NCI-H146 (cell line): ENCODE results near the gene CFI.
"Not testable (repeated sequence)": the region's sequence is repeated elsewhere in the genome, so short reads cannot be mapped to it uniquely, and the experiment has no call there.

Experiments used
- DNase-seq: peaks from one replicate; lab custom pipeline; 2025; lab: John Stamatoyannopoulos, UW

CFI gene

DNA sequence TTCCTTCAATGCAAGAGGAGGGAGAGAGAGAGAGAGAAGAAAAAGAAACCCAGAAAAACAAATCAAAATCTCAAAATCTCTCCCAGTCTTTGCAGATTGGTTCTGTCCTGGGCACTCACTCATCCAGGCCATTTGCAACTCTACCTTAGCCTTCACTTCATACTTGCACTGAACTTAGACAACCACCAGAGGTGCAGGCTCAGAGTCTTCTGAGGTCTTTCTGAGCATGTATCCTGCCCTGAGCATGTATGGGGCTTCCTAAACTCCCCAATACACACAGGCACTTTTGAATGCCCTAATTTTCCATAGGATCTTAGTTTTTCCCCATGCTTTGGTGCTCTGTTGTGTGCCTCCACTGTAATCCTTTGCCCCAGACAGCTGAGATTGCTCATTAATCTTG, 2.9 kb downstream of the CFI start:
- DNase-seq = no peak

DNA sequence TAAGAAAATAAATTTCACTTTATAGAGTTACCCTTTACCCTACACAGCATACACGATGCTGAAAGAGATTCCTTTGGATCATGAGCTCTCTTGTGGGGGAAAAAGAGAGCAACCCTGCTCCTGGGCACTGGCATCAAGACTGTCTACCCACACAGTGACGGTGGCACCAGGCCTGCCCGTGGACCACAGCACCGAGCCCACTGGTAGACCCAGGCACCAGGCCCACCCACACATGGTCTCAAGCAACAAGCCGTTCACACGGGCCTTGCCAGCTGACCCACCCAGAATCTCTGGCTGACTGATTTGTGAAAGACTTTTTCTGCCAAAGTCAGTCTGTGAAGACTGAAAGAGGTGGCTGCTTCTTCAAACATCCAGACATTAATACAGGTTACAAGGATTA, 6.7 kb downstream of the CFI start:
- DNase-seq = no peak

DNA sequence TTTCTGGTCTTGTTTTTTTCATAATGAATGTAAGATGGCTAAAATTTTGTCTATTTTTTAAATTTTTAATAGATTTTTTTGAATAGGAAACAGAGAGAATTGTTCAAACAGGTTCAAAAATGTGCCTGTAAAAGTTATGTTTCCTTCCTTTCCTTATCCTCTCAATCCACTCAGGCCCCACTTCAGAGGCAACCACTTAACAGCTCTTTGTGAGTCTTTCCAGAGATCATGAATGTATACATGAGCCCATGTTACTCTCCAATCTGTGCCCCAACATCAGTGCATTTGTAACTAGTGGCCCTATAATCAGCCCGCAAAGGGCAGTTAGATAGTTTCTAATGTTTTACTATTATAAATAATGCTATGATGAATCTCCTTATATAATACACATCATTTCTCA, 14.0 kb downstream of the CFI start:
- DNase-seq = no peak

DNA sequence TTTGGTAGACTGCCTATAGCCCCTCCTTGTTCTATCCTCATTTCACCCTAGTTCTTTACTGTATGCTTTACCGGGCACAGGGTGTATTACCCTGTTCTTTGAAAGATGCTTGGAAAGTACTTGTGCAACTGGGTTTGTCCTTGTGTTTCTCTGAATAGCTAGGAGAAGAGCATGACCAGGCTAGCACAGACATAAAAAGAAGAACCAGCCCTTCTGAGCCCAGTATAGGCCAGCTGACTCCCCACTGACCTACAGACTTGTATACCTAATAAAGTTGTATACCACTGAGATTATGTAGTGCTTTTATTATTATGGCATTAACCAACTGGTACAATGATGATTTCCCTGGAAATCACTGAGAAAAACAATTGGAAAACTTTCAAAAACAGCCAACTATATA, 15.0 kb downstream of the CFI start:
- no peak for DNase-seq

DNA sequence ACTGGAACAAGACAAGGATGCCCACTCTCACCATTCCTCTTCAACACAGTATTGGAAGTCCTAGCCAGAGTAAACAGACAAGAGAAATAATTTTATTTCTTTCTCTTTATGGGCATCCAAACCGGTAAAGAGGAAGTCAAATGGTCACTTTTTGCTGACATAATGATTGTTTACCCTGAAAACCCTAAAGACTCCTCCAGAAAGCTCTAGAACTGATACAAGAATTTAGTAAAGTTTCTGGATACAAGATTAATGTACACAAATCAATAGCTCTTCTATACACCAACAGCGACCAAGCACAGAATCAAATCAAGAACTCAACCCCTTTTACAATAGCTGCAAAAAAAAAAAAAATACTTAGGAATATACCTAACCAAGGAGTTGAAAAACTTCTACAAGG, 19.7 kb downstream of the CFI start:
- not testable (repeated sequence) for DNase-seq

DNA sequence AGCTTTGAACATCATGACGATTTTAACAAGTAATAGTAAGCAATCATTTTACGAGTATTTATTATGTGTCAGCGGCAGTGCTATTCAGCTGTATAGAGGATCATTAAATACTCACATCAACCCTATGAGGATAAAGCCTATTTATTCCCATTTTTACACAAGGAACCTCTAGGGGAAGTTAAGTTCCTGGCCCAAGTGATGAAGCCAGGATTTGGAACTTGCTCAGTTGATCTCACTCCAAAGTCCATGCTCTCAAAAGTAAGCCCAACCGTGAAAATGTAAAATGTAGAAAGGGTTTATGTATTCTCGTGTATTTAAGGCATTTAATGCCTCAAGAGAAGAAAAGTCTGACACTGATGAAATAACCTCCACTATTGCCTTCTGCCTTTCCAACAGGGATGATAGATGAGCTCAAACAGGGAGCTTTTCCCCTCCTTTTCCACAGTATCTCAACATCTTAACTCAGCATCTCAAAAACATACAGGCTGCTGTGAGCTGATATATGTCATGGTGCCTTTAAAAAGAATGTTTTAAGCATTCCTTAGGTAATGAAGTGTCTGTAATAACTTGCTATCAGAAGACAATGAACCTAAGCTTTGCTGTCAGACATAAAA, 36.9 kb downstream of the CFI start:
- no peak for DNase-seq

DNA sequence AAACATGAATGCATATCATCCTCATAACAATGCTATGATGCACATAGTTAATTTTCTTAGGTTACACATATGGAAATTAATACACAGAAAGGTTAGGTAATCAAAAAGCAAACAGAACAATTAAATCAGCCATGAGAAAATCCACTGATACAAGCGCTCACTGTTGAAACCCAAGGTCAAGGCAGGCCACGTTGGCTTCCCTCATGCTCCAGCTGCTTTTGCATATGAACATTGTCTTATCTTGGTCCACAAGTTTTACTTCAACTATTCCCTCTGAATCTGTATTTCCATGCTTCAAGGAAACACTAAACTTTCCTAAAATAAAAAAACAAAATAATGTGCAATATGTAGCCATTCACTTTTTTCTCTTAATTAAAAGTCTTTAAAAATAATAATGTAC, 37.4 kb downstream of the CFI start:
- DNase-seq = no peak

DNA sequence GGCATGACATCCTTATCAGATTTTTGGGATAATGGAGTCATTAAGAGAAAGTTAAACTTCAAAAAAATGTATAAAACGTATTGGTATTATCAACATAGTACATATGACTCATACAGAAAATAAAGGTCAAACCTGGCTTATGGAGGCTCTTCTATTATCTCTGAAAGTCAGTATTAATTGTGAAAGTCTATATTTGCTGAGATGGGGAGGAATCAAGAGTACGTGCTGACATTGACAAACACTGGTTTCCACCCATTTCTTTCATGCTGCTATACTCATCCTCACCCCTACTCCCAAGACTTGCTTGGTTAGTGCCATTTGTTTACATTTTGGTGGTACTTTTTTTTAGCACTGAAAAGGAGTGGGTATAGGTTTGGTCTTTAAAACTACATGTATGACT, 41.1 kb downstream of the CFI start:
- no peak for DNase-seq

DNA sequence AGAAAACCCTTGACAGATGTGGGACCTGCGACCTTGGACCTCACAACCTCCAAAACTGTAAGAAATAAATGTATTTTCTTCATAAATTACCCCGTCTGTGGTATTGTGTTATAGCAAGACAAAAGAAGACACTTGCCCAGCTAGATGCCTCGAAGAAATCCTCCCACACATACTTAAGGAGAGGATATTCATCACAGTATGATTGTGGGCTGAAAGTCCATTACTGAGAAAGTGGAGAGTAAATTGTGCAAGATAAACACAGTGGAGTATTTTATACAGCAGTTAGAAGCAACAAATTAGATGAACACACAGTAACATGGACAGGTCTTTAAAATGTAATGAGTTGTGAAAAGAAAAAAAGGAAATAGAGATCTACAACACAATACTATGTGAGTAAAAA, 46.1 kb downstream of the CFI start:
- no peak for DNase-seq

DNA sequence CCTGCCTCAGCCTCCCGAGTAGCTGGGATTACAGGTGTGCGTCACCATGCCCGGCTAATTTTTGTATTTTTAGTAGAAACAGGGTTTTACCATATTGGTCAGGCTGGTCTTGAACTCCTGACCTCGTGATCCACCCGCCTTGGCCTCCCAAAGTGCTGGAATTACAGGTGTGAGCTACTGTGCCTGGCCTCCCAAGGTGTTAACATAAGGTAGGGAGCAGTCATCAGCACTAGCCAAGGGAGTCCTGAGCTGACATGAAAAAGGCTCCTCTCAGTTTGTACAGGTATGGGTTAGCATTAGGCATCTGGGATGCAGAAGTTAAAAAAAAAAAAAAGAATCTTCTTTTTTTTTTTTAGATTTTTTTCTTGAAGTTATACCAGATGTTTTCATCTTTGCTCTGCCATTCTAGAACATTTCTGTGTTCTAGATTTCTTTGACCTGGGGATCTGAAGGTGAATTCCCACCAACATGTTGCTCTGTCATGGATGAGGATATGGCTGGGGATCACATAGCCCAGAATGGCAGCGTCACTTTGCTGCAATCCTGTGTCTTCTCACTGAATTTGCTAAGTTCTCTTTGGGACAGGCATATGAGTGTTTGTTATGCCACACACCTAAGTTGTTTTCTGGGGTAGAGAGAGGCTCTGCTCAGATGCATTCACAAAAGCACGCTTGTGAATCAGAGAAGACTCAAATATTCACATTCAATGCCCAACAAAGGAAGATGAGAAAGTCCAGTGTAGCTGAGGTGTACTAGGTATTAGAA, 47.5 kb downstream of the CFI start:
- no peak for DNase-seq

DNA sequence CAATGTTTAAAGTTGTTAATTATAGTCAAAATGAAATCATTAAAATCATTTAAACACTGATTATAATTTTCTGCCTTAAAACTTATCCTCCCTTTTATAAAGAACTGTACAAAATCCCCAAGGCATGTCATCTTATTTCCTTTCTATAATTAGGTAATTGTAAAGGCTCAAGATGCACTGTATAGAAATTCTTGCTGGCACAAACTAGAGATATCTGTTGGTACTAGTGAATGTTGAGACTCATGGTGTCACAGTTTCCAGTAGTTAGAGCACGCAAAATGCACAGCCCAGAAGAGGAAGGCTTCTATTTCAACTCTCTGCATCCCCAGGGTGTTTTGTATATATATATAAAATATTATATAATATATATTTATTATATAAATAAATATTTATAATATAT, 49.3 kb downstream of the CFI start:
- DNase-seq = no peak

DNA sequence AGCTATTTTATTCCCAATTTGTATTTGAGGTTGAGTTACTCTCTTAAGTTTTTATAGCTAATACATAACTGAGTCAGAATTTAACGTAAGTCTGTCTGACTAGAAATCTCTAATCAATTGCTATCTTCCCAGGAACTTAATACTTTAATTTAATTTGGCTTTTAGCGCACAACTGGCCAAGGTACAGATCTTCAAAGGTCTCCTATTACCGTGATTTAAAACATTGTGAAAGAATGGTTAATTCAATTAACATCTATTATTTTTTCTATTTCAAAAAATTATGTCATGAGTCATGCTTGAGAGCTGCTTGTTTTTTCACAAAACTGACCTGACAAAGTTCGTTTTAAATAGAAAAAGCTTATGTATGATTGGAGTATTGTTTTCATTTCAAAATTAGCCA, 49.9 kb downstream of the CFI start:
- DNase-seq = no peak

DNA sequence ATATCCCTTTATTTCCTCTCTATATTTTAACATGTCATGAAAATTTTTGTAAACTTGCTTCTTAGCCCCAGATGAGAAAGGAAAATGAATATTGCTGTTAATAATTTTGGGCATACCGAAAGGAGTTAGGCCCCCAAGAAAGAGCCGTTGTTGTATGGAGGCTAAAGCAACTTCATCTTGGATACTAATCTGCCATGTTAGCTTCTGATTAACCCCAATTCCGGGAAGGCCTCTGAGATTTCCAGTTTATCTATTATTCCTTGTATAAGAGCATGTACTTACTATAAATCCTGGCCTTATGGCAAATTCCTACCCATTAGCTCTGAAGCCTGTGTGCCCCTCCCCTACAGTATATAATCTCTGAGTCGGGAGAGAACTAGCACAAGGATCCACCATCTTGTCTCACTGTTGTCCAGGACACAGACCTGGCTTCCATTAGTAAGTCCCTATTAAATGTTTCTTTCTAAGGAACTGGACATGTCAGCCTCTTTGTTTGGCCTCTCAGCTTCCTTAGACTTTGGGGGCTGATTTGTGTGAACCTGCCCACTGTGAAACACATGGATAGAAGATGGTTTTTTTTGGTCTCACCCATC, 51.1 kb downstream of the CFI start:
- DNase-seq = no peak

DNA sequence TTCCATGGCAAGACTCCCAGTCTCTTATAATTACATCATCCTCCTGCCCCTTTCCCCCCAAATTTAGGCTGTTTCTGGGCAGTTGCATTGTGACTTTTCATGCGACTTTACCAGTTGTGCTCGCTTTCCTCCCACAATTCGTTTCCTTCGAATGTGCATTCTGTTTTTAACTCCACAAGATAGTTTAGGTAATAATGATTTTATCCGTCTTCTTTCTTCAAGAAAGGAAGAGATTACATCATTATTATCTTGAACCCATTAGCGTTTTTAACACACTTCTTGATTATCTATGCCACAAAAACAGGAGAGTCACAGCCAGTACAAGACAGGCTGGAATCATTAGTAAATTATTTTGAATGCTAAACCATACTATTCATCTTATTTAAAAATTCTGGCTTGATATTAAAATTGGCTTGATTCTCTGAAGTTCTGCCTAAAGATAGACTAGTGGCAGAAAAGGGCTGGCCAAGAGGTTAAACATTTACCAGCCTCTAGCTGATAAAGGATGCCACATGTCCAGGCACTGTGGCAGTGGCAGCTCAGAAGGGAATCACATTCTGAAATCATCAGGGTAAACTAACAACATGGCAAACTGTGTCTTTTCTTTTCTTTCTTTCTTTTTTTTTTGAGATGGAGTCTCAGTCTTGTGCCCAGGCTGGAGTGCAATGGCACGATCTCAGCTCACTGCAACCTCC, 52.3 kb downstream of the CFI start:
- DNase-seq = no peak

DNA sequence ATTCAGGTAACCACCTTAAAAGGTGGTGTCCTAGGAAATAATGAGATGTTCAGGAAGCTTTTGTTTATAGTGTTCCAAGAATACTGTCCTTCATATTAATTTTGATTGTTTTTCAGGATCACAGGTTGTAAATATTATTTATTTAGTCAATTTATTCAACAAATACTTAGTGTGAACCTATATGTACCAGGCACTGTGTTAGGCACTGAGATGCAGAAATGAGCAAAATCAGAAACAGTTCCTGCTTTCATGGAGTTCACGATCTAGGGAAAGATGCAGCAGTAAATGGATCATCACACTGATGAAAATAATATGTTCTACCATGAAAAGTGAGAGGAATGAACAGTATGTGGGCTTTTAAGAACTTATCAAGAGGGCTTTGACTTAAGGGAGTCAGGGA, 53.7 kb downstream of the CFI start:
- no peak for DNase-seq

DNA sequence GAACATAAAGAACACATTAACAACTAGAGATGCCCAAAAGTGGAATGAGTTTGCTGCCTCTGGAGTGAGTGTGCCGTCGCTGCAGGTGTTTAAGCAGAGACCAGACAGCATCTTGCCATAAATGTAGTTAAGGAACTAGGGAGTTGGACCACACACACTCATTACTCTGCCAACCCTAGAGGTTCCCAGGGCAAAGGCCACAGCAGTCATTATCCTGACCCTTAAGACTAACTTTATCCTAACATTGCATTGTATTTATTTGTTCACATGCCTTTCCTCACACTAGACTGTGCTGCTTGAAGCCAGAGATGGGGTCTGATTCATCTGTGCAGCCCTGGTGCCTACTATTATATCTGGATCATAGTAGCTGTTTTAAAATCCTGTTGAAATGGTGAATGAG, 55.1 kb downstream of the CFI start:
- DNase-seq = no peak

DNA sequence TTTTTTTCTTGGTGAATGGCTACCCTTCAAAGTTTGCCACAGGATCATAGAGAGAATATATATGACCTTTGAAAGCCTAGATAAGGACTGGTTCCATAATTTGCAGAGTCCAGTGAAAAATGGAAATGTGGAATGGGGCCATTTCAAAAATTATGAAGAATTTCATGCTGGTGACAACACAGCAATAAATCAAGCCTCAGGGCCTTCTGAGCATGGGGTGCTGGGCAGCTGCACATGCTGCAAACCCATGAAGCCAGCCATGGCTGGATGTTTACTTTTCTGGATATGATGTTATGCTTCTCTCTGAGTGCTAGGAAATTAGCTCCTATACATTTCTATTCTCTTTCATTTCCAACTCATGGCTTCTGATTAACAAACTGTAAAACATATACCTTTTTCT, 56.0 kb downstream of the CFI start:
- no peak for DNase-seq

DNA sequence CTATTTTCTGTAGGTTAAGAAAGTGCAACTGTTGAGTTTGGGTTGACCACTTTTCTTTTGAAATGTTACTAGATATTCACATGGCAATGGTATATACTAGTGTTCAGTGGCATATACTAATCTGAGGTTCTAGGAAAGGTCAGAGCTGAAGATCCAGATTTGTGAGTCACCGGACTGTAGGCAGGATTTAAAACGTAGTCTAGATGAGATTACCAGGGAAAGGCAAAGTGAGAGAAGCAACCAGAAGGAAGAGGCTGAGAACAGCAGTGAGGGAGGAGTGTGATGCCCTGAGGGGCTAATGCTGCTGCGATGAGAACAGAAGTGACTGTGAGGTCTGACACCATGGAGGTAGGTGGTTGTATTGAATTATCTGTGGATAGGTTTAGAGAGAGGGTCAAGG, 62.3 kb downstream of the CFI start:
- no peak for DNase-seq

DNA sequence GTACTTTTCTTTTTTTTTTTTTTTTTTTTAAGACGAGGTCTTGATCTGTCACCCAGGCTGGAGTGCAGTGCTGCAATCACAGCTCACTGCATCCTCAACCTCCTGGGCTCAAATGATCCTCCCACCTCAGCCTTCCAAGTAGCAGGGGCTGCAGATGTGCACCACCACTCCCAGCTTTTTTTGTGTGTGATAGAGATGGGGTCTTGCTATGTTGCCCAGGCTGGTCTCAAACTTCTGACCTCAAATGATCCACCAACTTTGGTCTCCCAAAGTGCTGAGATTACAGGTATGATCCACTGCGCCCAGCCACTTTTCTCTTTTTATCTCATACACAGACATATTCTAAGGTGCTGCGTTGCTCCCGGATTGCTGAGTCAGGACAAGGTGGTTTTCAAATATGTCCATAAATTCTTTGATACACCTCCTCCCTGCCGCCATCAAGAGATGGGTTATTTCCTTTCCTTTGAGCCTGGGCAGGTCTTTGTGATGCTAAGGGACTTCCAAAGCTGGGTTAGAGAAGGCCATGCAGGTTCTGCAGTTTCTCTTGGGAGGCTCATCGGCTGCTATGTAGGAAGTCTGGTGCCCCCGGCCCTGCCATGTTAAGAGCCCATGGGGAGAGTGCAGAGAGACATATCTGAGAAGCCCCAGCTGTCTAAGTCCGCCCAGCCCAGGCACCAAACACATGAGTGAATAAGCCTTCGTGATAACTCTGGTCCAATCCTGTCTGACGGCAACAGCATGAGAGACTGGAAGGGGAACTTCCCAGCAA, 63.5 kb downstream of the CFI start:
- DNase-seq = no peak

DNA sequence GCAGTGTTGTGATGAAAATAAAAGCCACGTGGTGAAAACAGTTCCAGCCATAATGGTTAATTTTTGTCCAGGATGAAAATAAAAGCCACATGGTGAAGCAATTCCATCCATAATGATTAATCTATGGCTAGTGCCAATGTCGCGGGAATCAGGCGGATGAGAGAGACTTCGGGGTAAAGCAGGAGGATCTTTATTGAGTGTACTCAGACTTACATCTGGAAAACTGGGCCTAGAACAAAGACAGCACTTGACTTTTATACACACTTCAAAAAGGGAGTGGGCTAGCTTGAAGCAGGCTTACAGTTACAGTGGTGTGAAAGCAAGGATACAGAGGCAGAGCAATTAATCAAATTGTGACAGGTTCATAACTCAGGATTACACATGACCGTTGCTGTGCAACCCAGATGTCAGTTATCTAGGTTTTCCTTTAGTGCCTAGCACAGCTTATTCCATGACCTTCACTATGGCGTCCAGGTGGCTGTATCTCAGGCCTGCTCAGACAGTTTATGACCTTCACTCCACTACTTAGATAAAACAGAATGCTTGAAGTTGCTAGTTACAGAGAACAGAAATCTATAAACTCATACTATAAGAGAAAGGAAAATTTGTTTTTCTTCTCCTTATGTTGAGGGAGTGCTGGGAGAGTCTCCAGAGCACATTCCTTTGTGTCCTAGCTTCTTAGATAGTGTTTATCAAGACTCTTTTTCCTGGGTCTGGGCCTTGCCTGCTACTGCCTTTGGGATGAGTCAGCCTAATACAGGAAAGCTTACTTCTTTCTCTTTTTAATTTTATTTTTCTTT, 66.0 kb downstream of the CFI start:
- DNase-seq = no peak

DNA sequence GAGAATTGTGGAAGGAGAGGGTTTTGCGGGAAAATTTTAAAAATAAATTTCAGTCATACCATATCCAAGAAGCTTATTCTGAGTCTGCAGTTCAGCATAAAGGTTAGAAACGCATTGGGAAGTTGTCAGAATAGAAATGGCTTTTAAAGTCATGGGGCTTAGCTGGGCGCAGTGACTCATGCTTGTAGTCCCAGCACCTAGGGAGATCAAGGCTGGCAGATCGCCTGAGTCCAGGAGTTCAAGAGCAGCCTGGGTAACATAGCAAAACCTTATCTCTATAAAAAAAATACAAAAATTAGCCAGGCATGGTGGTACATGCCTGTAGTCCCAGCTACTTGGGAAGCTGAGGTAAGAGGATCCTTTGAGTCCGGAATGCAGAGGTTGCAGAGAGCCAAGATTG, 68.1 kb downstream of the CFI start:
- no peak for DNase-seq
